ENCODE data around the gene NAA10.
A peak's percentile ranks its signal among the peaks of the same experiment; 100 is the strongest.

The NAA10 gene

GRCh38 chrX:153910446-153910845 is 24.4 kb downstream of the NAA10 start:
- in situ Hi-C loops (cut with MboI; ENCODE audit: low sequenced_read_pairs, unreplicated experiment) = no loop called here
- no peak for DNase-seq (ENCODE audit: low spot score)
- TF ChIP-seq CTCF (IDR thresholded peaks at IDR 0.05; ENCODE audit: borderline replicate concordance, control extremely low read depth, extremely low read depth, insufficient read depth, missing control alignments) = no peak

DNA sequence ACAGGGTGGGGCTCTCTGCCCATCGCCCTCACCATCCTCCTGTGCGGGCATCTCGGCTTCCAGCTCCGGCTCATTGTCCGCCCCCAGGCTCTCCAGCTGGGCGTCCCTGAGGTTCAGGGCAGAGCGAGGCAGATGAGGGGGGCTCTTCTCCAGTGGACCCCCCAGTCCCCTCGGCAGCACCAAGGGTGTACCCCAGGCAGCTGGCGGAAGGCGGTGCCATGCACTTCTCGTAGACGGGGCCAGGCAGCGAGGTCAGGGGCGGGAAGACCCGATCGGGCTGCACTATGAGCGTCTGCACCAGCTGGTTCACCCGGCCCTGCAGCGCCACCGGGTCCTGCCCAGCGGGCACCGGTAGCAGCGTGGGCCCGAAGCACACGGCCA is 24.9 kb downstream of the NAA10 start:
- no peak for TF ChIP-seq CTCF (IDR thresholded peaks at IDR 0.05; ENCODE audit: borderline replicate concordance, control extremely low read depth, extremely low read depth, insufficient read depth, missing control alignments)
- no peak for DNase-seq (ENCODE audit: low spot score)
- in situ Hi-C loops (cut with MboI; ENCODE audit: low sequenced_read_pairs, unreplicated experiment) = no loop called here

DNA sequence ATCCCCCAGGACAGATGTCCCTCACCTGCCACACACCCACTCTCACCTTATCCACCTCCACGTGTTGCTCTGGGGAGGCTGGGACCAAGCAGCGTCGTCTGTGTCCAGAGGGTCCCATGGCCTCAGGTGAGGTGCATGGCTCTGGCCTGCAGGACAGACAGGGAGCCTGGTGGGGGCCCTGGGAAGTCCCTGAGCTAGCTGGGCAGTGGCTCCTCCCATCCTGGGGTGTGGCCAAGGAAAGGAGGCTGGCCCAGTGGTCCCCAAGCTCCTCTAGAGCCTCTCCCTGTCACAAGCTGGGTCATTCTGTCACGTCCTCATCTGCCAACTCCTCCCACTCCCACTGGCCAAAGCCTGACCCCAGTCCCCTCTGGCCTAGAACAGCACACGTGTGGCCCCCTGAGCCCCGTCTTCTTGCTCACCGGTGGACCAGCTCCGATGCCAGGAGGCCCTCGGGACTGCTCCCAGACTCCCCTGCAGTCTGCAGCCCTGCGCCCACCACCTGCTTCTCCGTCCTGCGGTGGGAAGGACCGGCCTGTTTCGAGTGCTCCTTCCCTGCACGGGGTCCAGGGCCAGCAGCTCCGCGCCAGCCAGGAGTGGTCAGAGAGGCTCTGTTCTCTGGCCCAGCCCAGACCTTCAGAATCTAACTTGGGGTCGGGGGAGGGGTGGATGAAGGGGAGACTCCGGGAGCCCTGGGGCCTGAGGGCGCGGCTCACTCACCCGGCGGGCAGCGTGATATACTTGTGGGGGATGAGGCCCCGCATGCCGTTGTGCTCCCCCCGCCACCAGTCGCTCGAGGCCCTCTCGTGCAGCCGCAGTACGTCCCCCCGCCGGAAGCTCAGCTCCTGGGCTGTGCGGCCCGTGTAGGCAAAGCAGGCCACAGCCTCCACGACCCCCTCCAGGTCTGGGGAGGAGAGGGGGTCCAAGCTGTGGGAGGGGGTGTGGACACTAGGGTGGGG is 25.5 kb downstream of the NAA10 start:
- in situ Hi-C loops (cut with MboI; ENCODE audit: low sequenced_read_pairs, unreplicated experiment) = no loop called here
- no peak for TF ChIP-seq CTCF (IDR thresholded peaks at IDR 0.05; ENCODE audit: borderline replicate concordance, control extremely low read depth, extremely low read depth, insufficient read depth, missing control alignments)
- DNase-seq (ENCODE audit: low spot score) = peak; percentile 72

GRCh38 chrX:153908219-153908860 is 26.5 kb downstream of the NAA10 start:
- in situ Hi-C loops (cut with MboI; ENCODE audit: low sequenced_read_pairs, unreplicated experiment) = no loop called here
- no peak for DNase-seq (ENCODE audit: low spot score)
- no peak for TF ChIP-seq CTCF (IDR thresholded peaks at IDR 0.05; ENCODE audit: borderline replicate concordance, control extremely low read depth, extremely low read depth, insufficient read depth, missing control alignments)

DNA sequence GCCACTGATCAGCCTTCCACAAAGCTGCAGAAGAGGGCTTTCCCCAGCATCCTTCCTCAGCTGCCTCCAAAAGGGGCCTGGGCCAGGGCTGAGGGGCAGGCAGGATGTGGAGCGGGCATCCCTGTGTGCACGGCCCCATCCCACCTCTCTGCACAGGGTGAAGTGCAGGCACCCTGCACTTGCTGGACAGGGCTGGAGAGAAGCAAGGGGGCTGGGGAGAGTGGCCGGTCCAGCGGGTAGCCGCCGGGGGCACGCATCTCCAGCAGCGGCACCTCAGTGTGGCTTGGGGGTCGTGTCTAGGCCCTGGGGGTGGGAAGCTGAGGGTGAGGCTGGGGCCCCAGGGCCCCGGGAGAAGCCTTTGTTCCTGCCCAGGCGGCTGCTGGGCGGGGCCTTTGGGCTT is 27.4 kb downstream of the NAA10 start:
- no peak for DNase-seq (ENCODE audit: low spot score)
- in situ Hi-C loops (cut with MboI; ENCODE audit: low sequenced_read_pairs, unreplicated experiment) = no loop called here
- no peak for TF ChIP-seq CTCF (IDR thresholded peaks at IDR 0.05; ENCODE audit: borderline replicate concordance, control extremely low read depth, extremely low read depth, insufficient read depth, missing control alignments)

DNA sequence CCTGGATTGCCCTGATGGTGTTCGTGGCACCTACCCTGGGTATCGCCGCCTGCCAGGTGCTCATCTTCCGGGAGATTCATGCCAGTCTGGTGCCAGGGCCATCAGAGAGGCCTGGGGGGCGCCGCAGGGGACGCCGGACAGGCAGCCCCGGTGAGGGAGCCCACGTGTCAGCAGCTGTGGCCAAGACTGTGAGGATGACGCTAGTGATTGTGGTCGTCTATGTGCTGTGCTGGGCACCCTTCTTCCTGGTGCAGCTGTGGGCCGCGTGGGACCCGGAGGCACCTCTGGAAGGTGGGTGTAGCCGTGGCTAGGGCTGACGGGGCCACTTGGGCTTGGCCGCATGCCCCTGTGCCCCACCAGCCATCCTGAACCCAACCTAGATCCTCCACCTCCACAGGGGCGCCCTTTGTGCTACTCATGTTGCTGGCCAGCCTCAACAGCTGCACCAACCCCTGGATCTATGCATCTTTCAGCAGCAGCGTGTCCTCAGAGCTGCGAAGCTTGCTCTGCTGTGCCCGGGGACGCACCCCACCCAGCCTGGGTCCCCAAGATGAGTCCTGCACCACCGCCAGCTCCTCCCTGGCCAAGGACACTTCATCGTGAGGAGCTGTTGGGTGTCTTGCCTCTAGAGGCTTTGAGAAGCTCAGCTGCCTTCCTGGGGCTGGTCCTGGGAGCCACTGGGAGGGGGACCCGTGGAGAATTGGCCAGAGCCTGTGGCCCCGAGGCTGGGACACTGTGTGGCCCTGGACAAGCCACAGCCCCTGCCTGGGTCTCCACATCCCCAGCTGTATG is 28.5 kb downstream of the NAA10 start:
- in situ Hi-C loops (cut with MboI; ENCODE audit: low sequenced_read_pairs, unreplicated experiment) = no loop called here
- no peak for TF ChIP-seq CTCF (IDR thresholded peaks at IDR 0.05; ENCODE audit: borderline replicate concordance, control extremely low read depth, extremely low read depth, insufficient read depth, missing control alignments)
- no peak for DNase-seq (ENCODE audit: low spot score)

Data from GM13976 (cell line).